WTC11 (cell line): ENCODE data around the gene MECR. TPM values are rescaled to one million over a fixed set of nuclear protein-coding genes. Genes with fewer than 3 reads are reported as not detected.
A peak's percentile ranks its signal among the peaks of the same experiment; 100 is the strongest.

Experiments
- ATAC-seq: fragments of 200-7000 bp; cut with Tn5 transposase; 2 replicates; pipeline ENCODE4 v1.10.0; 2021; ENCODE audit warnings: mild to moderate bottlenecking, moderate library complexity
- CTCF ChIA-PET: fragments of 300-600 bp; sonication (Branson Sonifier 250); formaldehyde crosslinking; loops from one replicate; lab custom pipeline; 2021; ENCODE audit warnings: antibody characterized with exemption; lab: Charles Lee
- POLR2A ChIA-PET: fragments of 350-600 bp; sonication (Branson Sonifier 250); formaldehyde crosslinking; loops from one replicate; lab custom pipeline; 2021; ENCODE audit warnings: antibody characterized with exemption; lab: Charles Lee
- DNase-seq: peaks from one replicate; pipeline ENCODE4 v3.0.0; 2021; ENCODE audit warnings: low spot score
- H3K27ac Mint-ChIP-seq: 2 replicates; pipeline ENCODE4 v1.8.0; 2021; ENCODE audit warnings: mixed read lengths
- H3K27me3 Mint-ChIP-seq: 2 replicates; pipeline ENCODE4 v1.8.0; 2021; ENCODE audit warnings: low read depth, mild to moderate bottlenecking, moderate library complexity, mixed read lengths
- H3K36me3 Mint-ChIP-seq: 2 replicates; pipeline ENCODE4 v1.8.0; 2021; ENCODE audit warnings: mixed read lengths
- H3K4me1 Mint-ChIP-seq: 2 replicates; pipeline ENCODE4 v1.8.0; 2022; ENCODE audit warnings: mixed read lengths
- H3K4me3 Mint-ChIP-seq: 2 replicates; pipeline ENCODE4 v1.8.0; 2021; ENCODE audit warnings: mild to moderate bottlenecking, moderate library complexity, mixed read lengths
- H3K9me3 Mint-ChIP-seq: 2 replicates; pipeline ENCODE4 v1.8.0; 2021; ENCODE audit warnings: mixed read lengths
- ELF4 ChIP-seq: sonication (generic); formaldehyde crosslinking; IDR thresholded peaks from 2 replicates; pipeline ENCODE4 v1.8.1; 2022; ENCODE audit warnings: low read depth, mild to moderate bottlenecking, moderate library complexity, missing genetic modification reagents
- ESRRA ChIP-seq: sonication (generic); formaldehyde crosslinking; IDR thresholded peaks from 2 replicates; pipeline ENCODE4 v1.8.1; 2022; ENCODE audit warnings: mild to moderate bottlenecking, missing genetic modification reagents, borderline replicate concordance
- GRHL2 ChIP-seq: fragments of 250-450 bp; sonication (Bioruptor Pico); IDR thresholded peaks from 2 replicates; pipeline ENCODE4 v1.8.0; 2022; ENCODE audit warnings: mild to moderate bottlenecking, moderate library complexity; ENCODE audit not compliant: insufficient replicate concordance, severe bottlenecking
- MLX ChIP-seq: sonication (generic); formaldehyde crosslinking; IDR thresholded peaks from 2 replicates; pipeline ENCODE4 v1.8.1; 2023; ENCODE audit warnings: mild to moderate bottlenecking, missing genetic modification reagents, moderate library complexity
- PREB ChIP-seq: sonication (generic); formaldehyde crosslinking; IDR thresholded peaks from 2 replicates; pipeline ENCODE4 v1.8.1; 2022; ENCODE audit warnings: mild to moderate bottlenecking, missing genetic modification reagents, moderate library complexity, borderline replicate concordance
- ZNF121 ChIP-seq: sonication (generic); formaldehyde crosslinking; IDR thresholded peaks from 2 replicates; pipeline ENCODE4 v1.8.0; 2023; ENCODE audit warnings: missing genetic modification reagents
- ZNF512 ChIP-seq: sonication (generic); formaldehyde crosslinking; IDR thresholded peaks from 2 replicates; pipeline ENCODE4 v1.8.1; 2022; ENCODE audit warnings: missing genetic modification reagents, borderline replicate concordance
- total RNA-seq: library from RNA; stranded (reverse); gene quantifications from 3 replicates; pipeline ENCODE4 v1.2.3, GENCODE V29; 2021
- TF ChIP-seq, protein P1 (sequence below): sonication (generic); formaldehyde crosslinking; IDR thresholded peaks from 2 replicates; pipeline ENCODE4 v1.8.1; 2023; ENCODE audit warnings: mild to moderate bottlenecking, missing genetic modification reagents
- TF ChIP-seq, protein P2 (sequence below): sonication (generic); formaldehyde crosslinking; IDR thresholded peaks from 2 replicates; pipeline ENCODE4 v1.8.0; 2023; ENCODE audit warnings: missing genetic modification reagents, mild to moderate bottlenecking, borderline replicate concordance
- TF ChIP-seq, protein P3 (sequence below): sonication (generic); formaldehyde crosslinking; conservative IDR thresholded peaks from 2 replicates; pipeline ENCODE4 v1.8.1; 2022; ENCODE audit warnings: mild to moderate bottlenecking, missing genetic modification reagents
- TF ChIP-seq, protein P4 (sequence below): fragments of 250-450 bp; sonication (Bioruptor Pico); IDR thresholded peaks from 2 replicates; pipeline ENCODE4 v1.9.0; 2021; ENCODE audit warnings: mild to moderate bottlenecking, borderline replicate concordance

The MECR gene
- total RNA-seq, 1 experiment from 2014 or later, result 37.6 TPM

DNA sequence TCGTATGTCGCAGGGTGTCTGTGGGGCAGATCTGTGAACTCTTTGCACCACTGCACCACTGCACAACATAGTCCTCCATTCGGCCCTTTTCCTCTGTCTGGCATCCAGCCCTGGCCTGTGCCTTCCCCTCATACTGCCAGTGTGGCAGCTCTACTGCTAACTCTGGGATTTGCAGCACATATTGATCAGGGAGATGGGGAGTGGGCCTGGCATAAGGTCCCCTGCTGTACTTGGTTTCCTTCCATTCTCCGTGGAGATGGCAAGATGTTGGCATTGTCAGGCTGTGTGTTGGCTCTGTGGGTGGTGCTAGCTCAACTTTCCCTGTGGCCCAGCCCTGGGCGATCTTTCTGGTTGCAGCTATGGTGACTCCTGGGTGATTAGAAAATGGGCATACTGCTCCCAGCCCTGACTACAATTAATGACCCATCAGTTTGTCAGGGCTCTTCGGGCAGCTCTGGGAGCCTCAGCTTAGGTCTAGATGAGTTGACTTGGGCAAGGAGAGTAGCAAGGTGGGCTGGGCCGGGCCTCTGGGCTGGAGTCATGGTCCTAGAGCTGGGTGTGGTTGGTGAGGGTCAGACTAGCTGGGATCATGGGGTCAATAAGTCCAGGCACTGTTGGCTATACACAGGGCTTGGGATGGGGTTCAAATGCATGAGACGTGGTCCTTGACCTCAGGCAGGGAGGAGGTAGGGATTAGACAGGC is 17.0 kb upstream of the MECR start:
- H3K27me3 Mint-ChIP-seq, result no peaks in the 10 kb centered on the region; the same call in 1 of the 2 replicates
- H3K27ac Mint-ChIP-seq, result peak overlapping the region; percentile 83
- no peak for ATAC-seq
- no peaks in the 10 kb centered on the region for H3K36me3 Mint-ChIP-seq
- CTCF ChIA-PET, result interaction anchor here (0.5 to 3.1 kb wide), 5 partner anchors 8 to 84 kb away, joined by 3 to 14 read pairs (median 5); no protein-coding TSS in a partner anchor
- TF ChIP-seq, protein P1, sequence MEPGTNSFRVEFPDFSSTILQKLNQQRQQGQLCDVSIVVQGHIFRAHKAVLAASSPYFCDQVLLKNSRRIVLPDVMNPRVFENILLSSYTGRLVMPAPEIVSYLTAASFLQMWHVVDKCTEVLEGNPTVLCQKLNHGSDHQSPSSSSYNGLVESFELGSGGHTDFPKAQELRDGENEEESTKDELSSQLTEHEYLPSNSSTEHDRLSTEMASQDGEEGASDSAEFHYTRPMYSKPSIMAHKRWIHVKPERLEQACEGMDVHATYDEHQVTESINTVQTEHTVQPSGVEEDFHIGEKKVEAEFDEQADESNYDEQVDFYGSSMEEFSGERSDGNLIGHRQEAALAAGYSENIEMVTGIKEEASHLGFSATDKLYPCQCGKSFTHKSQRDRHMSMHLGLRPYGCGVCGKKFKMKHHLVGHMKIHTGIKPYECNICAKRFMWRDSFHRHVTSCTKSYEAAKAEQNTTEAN (CRISPR knock-in tag), result no peak
- TF ChIP-seq MLX (CRISPR knock-in tag), result no peak
- TF ChIP-seq, protein P2, sequence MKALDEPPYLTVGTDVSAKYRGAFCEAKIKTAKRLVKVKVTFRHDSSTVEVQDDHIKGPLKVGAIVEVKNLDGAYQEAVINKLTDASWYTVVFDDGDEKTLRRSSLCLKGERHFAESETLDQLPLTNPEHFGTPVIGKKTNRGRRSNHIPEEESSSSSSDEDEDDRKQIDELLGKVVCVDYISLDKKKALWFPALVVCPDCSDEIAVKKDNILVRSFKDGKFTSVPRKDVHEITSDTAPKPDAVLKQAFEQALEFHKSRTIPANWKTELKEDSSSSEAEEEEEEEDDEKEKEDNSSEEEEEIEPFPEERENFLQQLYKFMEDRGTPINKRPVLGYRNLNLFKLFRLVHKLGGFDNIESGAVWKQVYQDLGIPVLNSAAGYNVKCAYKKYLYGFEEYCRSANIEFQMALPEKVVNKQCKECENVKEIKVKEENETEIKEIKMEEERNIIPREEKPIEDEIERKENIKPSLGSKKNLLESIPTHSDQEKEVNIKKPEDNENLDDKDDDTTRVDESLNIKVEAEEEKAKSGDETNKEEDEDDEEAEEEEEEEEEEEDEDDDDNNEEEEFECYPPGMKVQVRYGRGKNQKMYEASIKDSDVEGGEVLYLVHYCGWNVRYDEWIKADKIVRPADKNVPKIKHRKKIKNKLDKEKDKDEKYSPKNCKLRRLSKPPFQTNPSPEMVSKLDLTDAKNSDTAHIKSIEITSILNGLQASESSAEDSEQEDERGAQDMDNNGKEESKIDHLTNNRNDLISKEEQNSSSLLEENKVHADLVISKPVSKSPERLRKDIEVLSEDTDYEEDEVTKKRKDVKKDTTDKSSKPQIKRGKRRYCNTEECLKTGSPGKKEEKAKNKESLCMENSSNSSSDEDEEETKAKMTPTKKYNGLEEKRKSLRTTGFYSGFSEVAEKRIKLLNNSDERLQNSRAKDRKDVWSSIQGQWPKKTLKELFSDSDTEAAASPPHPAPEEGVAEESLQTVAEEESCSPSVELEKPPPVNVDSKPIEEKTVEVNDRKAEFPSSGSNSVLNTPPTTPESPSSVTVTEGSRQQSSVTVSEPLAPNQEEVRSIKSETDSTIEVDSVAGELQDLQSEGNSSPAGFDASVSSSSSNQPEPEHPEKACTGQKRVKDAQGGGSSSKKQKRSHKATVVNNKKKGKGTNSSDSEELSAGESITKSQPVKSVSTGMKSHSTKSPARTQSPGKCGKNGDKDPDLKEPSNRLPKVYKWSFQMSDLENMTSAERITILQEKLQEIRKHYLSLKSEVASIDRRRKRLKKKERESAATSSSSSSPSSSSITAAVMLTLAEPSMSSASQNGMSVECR (CRISPR knock-in tag), result no peak
- no peak for TF ChIP-seq ZNF512 (CRISPR knock-in tag)
- no peak for TF ChIP-seq ESRRA (CRISPR knock-in tag)
- TF ChIP-seq, protein P3, sequence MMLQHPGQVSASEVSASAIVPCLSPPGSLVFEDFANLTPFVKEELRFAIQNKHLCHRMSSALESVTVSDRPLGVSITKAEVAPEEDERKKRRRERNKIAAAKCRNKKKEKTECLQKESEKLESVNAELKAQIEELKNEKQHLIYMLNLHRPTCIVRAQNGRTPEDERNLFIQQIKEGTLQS (CRISPR knock-in tag), result no peak
- TF ChIP-seq, protein P4, sequence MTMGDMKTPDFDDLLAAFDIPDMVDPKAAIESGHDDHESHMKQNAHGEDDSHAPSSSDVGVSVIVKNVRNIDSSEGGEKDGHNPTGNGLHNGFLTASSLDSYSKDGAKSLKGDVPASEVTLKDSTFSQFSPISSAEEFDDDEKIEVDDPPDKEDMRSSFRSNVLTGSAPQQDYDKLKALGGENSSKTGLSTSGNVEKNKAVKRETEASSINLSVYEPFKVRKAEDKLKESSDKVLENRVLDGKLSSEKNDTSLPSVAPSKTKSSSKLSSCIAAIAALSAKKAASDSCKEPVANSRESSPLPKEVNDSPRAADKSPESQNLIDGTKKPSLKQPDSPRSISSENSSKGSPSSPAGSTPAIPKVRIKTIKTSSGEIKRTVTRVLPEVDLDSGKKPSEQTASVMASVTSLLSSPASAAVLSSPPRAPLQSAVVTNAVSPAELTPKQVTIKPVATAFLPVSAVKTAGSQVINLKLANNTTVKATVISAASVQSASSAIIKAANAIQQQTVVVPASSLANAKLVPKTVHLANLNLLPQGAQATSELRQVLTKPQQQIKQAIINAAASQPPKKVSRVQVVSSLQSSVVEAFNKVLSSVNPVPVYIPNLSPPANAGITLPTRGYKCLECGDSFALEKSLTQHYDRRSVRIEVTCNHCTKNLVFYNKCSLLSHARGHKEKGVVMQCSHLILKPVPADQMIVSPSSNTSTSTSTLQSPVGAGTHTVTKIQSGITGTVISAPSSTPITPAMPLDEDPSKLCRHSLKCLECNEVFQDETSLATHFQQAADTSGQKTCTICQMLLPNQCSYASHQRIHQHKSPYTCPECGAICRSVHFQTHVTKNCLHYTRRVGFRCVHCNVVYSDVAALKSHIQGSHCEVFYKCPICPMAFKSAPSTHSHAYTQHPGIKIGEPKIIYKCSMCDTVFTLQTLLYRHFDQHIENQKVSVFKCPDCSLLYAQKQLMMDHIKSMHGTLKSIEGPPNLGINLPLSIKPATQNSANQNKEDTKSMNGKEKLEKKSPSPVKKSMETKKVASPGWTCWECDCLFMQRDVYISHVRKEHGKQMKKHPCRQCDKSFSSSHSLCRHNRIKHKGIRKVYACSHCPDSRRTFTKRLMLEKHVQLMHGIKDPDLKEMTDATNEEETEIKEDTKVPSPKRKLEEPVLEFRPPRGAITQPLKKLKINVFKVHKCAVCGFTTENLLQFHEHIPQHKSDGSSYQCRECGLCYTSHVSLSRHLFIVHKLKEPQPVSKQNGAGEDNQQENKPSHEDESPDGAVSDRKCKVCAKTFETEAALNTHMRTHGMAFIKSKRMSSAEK, result no peak
- no peak for TF ChIP-seq ZNF121 (CRISPR knock-in tag)
- TF ChIP-seq GRHL2 (CRISPR knock-in tag), result no peak
- no peak for TF ChIP-seq ELF4 (CRISPR knock-in tag)
- no peak for TF ChIP-seq PREB (CRISPR knock-in tag)
- no peak for DNase-seq
- POLR2A ChIA-PET, result no interaction called here
- no peaks in the 10 kb centered on the region for H3K9me3 Mint-ChIP-seq
- no peak overlapping the region for H3K4me3 Mint-ChIP-seq
- H3K4me1 Mint-ChIP-seq, result peaks cover 42% of the 10 kb centered on the region
